ENCODE data around the gene CYYR1.

DNA sequence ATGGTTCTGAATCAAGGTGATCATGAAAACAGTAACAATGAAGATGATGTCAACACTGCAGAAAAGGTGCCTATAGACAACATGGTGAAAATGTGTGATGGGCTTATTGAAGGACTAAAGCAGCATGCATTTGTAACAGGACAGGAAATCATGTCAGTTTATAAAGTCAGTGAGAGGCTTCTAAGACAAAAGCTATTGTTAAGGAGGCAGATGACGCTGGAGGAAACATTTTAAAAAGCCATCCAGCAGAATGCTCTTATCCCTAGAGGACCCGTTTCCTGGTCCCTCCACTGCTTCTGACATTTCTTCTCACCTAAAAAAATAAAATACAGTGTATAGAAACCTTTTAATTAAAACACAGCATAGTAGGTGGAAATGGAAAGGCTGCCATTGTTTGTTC is 40.9 kb downstream of the CYYR1 start:
- TF ChIP-seq CTCF (IDR thresholded peaks at IDR 0.05; ENCODE audit: poor library complexity, severe bottlenecking) (no peak), SMC3 (conservative IDR thresholded peaks at IDR 0.05; ENCODE audit: poor library complexity) (no peak)

All from neural cell (in vitro differentiated cells).